GM23338 (cell line): ENCODE data around the gene SCGB1A1. TPM values are rescaled to one million over a fixed set of nuclear protein-coding genes. Genes with fewer than 3 reads are reported as not detected.

Experiments
- ATAC-seq: fragments of 200-7000 bp; cut with Tn5 transposase; 3 replicates; pipeline ENCODE4 v1.9.1; 2020
- DNase-seq: peaks from one replicate; pipeline ENCODE4 v3.0.0-alpha.2; 2015; ENCODE audit warnings: low spot score
- H2AFZ ChIP-seq: fragments of 200-600 bp; sonication (generic); 2 replicates; pipeline ENCODE4 v1.8.0; 2016; ENCODE audit warnings: antibody characterized with exemption, mild to moderate bottlenecking, moderate library complexity
- H3F3A ChIP-seq: fragments of 200-600 bp; sonication (generic); replicated peaks from 2 replicates; pipeline ENCODE4 v1.8.0; 2017; ENCODE audit warnings: antibody characterized with exemption, mixed run types, low read depth
- H3K27ac ChIP-seq: fragments of 200-600 bp; sonication (generic); 2 replicates; pipeline ENCODE4 v1.6.1; 2016; ENCODE audit warnings: low read depth
- H3K27me3 ChIP-seq: fragments of 200-600 bp; sonication (generic); 2 replicates; pipeline ENCODE4 v1.8.0; 2016; ENCODE audit warnings: mild to moderate bottlenecking, mixed run types, moderate library complexity; ENCODE audit not compliant: insufficient read depth
- H3K36me3 ChIP-seq: fragments of 200-600 bp; sonication (generic); 2 replicates; pipeline ENCODE4 v1.8.0; 2016; ENCODE audit warnings: mild to moderate bottlenecking; ENCODE audit not compliant: insufficient read depth
- H3K4me1 ChIP-seq: fragments of 200-600 bp; sonication (generic); 2 replicates; pipeline ENCODE4 v1.8.0; 2016; ENCODE audit warnings: mild to moderate bottlenecking, moderate library complexity; ENCODE audit not compliant: insufficient read depth
- H3K4me2 ChIP-seq: fragments of 200-600 bp; sonication (generic); 2 replicates; pipeline ENCODE4 v1.7.1; 2017; ENCODE audit warnings: mixed run types
- H3K4me3 ChIP-seq: fragments of 200-600 bp; sonication (generic); 2 replicates; pipeline ENCODE4 v1.6.1; 2016; ENCODE audit warnings: mixed run types
- H3K79me2 ChIP-seq: fragments of 200-600 bp; sonication (generic); replicated peaks from 2 replicates; pipeline ENCODE4 v1.8.0; 2017; ENCODE audit warnings: mild to moderate bottlenecking; ENCODE audit not compliant: insufficient read depth
- H3K9me2 ChIP-seq: fragments of 200-600 bp; sonication (generic); 2 replicates; pipeline ENCODE4 v1.8.0; 2017; ENCODE audit not compliant: insufficient read depth
- H4K20me1 ChIP-seq: fragments of 200-600 bp; sonication (generic); replicated peaks from 2 replicates; pipeline ENCODE4 v1.8.0; 2017; ENCODE audit warnings: mild to moderate bottlenecking; ENCODE audit not compliant: insufficient read depth
- H3K27ac Mint-ChIP-seq: 2 replicates; pipeline ENCODE4 v1.8.0; 2020; ENCODE audit warnings: inconsistent platforms, mild to moderate bottlenecking, moderate library complexity, mixed read lengths
- H3K27me3 Mint-ChIP-seq: 3 replicates; pipeline ENCODE4 v1.8.0; 2022; ENCODE audit warnings: low read depth, mild to moderate bottlenecking, moderate library complexity, mixed read lengths, inconsistent platforms; ENCODE audit not compliant: insufficient read depth, poor library complexity
- H3K36me3 Mint-ChIP-seq: 3 replicates; pipeline ENCODE4 v1.8.0; 2021; ENCODE audit warnings: low read depth, mild to moderate bottlenecking, inconsistent platforms, moderate library complexity, mixed read lengths
- H3K4me1 Mint-ChIP-seq: 3 replicates; pipeline ENCODE4 v1.8.0; 2020; ENCODE audit warnings: mild to moderate bottlenecking, inconsistent platforms, mixed read lengths
- H3K4me3 Mint-ChIP-seq: 3 replicates; pipeline ENCODE4 v1.8.0; 2021; ENCODE audit warnings: moderate library complexity, mild to moderate bottlenecking, inconsistent platforms, mixed read lengths
- H3K9me3 Mint-ChIP-seq: 3 replicates; pipeline ENCODE4 v1.8.0; 2020; ENCODE audit warnings: moderate library complexity, mild to moderate bottlenecking, inconsistent platforms, mixed read lengths
- CREB1 ChIP-seq: fragments of 250-450 bp; sonication (Bioruptor Pico); IDR thresholded peaks from 2 replicates; pipeline ENCODE4 v1.5.0; 2020; ENCODE audit warnings: low read depth, mild to moderate bottlenecking, moderate library complexity
- EZH2 ChIP-seq: fragments of 200-600 bp; sonication (generic); IDR thresholded peaks from one replicate; pipeline ENCODE4 v1.8.0; 2017; ENCODE audit warnings: antibody characterized with exemption, mild to moderate bottlenecking, low read depth; ENCODE audit not compliant: unreplicated experiment
- EZH2phosphoT487 ChIP-seq: fragments of 200-600 bp; sonication (generic); IDR thresholded peaks from one replicate; pipeline ENCODE4 v1.8.1; 2018; ENCODE audit warnings: antibody characterized with exemption; ENCODE audit not compliant: unreplicated experiment
- NANOG ChIP-seq: IDR thresholded peaks from 2 replicates; pipeline ENCODE4 v1.6.1; 2016; ENCODE audit warnings: antibody characterized with exemption, borderline replicate concordance
- POLR2AphosphoS5 ChIP-seq: IDR thresholded peaks from 2 replicates; pipeline ENCODE4 v1.6.1; 2016; ENCODE audit warnings: antibody characterized with exemption, low read depth
- ZNF114 ChIP-seq: fragments of 250-450 bp; sonication (Bioruptor Pico); IDR thresholded peaks from 2 replicates; pipeline ENCODE4 v1.5.0; 2020; ENCODE audit warnings: mild to moderate bottlenecking, moderate library complexity
- ZNF331 ChIP-seq: fragments of 250-450 bp; sonication (Bioruptor Pico); IDR thresholded peaks from 2 replicates; pipeline ENCODE4 v1.5.0; 2020; ENCODE audit warnings: low read depth, mild to moderate bottlenecking, moderate library complexity
- polyA plus RNA-seq: library from polyadenylated mRNA; unstranded; fragments of >200 nt; fragmentation: Nextera tagmentation; extraction: Ambion mirVana; gene quantifications from 2 replicates; pipeline ENCODE4 v1.2.1, GENCODE V29; 2016
- total RNA-seq: library from RNA; depleted of rRNA; stranded (reverse); fragments of >200 nt; shearing (Covaris generic); gene quantifications from 2 replicates; pipeline ENCODE4 v1.2.3, GENCODE V29; 2014
- TF ChIP-seq, protein P1 (sequence below): IDR thresholded peaks from one replicate; pipeline ENCODE4 v1.6.1; 2018; ENCODE audit warnings: antibody characterized with exemption; ENCODE audit not compliant: unreplicated experiment
- TF ChIP-seq, protein P2 (sequence below): fragments of 250-450 bp; sonication (Bioruptor Pico); IDR thresholded peaks from 2 replicates; pipeline ENCODE4 v1.5.0; 2020; ENCODE audit warnings: mild to moderate bottlenecking, moderate library complexity

SCGB1A1 gene
- total and polyA plus RNA-seq, 2 experiments from 2014 or later, result not detected

DNA sequence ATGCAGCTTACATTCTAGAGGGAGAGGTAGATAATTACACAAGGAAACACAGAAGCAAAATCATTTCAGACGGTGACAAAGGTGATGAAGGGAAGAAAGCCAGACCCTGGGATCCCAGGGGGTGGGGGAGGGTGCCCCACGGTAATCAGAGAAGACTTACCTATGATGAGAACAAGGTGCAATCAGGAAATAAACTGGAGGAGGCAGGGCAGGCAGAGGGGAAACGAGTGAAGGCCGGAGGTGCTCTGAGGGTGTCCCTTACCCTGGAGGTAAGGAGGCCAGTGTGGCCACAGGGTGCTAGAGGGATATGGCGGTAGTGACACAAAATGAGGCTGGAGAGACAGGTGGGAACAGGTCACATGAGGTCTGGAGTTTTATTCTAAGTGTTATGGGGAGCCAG, 13.9 kb upstream of the SCGB1A1 start:
- no peak overlapping the region for H2AFZ ChIP-seq
- no peak overlapping the region for H3K4me2 ChIP-seq
- H3K4me3 ChIP-seq, result no peak overlapping the region
- ATAC-seq, result no peak
- no peaks in the 10 kb centered on the region for H3K27me3 ChIP-seq
- Mint-ChIP-seq H3K27ac (no peak overlapping the region), H3K9me3 (no peaks in the 10 kb centered on the region; the same call in 2 of the 3 replicates), H3K27me3 (peaks cover 10% of the 10 kb centered on the region), H3K4me3 (no peak overlapping the region), H3K36me3 (no peaks in the 10 kb centered on the region), H3K4me1 (peaks cover 11% of the 10 kb centered on the region)
- TF ChIP-seq POLR2AphosphoS5 (no peak), EZH2 (no peak), ZNF114 (no peak), ZNF331 (CRISPR knock-in tag) (no peak), CREB1 (no peak), EZH2phosphoT487 (no peak), NANOG (no peak)
- TF ChIP-seq, protein P1, sequence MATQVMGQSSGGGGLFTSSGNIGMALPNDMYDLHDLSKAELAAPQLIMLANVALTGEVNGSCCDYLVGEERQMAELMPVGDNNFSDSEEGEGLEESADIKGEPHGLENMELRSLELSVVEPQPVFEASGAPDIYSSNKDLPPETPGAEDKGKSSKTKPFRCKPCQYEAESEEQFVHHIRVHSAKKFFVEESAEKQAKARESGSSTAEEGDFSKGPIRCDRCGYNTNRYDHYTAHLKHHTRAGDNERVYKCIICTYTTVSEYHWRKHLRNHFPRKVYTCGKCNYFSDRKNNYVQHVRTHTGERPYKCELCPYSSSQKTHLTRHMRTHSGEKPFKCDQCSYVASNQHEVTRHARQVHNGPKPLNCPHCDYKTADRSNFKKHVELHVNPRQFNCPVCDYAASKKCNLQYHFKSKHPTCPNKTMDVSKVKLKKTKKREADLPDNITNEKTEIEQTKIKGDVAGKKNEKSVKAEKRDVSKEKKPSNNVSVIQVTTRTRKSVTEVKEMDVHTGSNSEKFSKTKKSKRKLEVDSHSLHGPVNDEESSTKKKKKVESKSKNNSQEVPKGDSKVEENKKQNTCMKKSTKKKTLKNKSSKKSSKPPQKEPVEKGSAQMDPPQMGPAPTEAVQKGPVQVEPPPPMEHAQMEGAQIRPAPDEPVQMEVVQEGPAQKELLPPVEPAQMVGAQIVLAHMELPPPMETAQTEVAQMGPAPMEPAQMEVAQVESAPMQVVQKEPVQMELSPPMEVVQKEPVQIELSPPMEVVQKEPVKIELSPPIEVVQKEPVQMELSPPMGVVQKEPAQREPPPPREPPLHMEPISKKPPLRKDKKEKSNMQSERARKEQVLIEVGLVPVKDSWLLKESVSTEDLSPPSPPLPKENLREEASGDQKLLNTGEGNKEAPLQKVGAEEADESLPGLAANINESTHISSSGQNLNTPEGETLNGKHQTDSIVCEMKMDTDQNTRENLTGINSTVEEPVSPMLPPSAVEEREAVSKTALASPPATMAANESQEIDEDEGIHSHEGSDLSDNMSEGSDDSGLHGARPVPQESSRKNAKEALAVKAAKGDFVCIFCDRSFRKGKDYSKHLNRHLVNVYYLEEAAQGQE, result no peak
- TF ChIP-seq, protein P2, sequence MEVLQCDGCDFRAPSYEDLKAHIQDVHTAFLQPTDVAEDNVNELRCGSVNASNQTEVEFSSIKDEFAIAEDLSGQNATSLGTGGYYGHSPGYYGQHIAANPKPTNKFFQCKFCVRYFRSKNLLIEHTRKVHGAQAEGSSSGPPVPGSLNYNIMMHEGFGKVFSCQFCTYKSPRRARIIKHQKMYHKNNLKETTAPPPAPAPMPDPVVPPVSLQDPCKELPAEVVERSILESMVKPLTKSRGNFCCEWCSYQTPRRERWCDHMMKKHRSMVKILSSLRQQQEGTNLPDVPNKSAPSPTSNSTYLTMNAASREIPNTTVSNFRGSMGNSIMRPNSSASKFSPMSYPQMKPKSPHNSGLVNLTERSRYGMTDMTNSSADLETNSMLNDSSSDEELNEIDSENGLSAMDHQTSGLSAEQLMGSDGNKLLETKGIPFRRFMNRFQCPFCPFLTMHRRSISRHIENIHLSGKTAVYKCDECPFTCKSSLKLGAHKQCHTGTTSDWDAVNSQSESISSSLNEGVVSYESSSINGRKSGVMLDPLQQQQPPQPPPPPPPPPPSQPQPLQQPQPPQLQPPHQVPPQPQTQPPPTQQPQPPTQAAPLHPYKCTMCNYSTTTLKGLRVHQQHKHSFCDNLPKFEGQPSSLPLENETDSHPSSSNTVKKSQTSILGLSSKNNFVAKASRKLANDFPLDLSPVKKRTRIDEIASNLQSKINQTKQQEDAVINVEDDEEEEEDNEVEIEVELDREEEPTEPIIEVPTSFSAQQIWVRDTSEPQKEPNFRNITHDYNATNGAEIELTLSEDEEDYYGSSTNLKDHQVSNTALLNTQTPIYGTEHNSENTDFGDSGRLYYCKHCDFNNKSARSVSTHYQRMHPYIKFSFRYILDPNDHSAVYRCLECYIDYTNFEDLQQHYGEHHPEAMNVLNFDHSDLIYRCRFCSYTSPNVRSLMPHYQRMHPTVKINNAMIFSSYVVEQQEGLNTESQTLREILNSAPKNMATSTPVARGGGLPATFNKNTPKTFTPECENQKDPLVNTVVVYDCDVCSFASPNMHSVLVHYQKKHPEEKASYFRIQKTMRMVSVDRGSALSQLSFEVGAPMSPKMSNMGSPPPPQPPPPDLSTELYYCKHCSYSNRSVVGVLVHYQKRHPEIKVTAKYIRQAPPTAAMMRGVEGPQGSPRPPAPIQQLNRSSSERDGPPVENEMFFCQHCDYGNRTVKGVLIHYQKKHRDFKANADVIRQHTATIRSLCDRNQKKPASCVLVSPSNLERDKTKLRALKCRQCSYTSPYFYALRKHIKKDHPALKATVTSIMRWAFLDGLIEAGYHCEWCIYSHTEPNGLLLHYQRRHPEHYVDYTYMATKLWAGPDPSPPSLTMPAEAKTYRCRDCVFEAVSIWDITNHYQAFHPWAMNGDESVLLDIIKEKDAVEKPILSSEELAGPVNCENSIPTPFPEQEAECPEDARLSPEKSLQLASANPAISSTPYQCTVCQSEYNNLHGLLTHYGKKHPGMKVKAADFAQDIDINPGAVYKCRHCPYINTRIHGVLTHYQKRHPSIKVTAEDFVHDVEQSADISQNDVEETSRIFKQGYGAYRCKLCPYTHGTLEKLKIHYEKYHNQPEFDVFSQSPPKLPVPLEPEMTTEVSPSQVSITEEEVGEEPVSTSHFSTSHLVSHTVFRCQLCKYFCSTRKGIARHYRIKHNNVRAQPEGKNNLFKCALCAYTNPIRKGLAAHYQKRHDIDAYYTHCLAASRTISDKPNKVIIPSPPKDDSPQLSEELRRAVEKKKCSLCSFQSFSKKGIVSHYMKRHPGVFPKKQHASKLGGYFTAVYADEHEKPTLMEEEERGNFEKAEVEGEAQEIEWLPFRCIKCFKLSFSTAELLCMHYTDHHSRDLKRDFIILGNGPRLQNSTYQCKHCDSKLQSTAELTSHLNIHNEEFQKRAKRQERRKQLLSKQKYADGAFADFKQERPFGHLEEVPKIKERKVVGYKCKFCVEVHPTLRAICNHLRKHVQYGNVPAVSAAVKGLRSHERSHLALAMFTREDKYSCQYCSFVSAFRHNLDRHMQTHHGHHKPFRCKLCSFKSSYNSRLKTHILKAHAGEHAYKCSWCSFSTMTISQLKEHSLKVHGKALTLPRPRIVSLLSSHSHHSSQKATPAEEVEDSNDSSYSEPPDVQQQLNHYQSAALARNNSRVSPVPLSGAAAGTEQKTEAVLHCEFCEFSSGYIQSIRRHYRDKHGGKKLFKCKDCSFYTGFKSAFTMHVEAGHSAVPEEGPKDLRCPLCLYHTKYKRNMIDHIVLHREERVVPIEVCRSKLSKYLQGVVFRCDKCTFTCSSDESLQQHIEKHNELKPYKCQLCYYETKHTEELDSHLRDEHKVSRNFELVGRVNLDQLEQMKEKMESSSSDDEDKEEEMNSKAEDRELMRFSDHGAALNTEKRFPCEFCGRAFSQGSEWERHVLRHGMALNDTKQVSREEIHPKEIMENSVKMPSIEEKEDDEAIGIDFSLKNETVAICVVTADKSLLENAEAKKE, result no peak
- H3K27ac ChIP-seq, result no peak overlapping the region
- no peak for DNase-seq
- H3F3A ChIP-seq, result no peaks in the 10 kb centered on the region
- no peaks in the 10 kb centered on the region for H3K36me3 ChIP-seq
- H3K9me2 ChIP-seq, result no peaks in the 10 kb centered on the region
- no peaks in the 10 kb centered on the region for H3K79me2 ChIP-seq
- H4K20me1 ChIP-seq, result no peaks in the 10 kb centered on the region
- peaks cover 4% of the 10 kb centered on the region; the same call in 1 of the 2 replicates for H3K4me1 ChIP-seq
